Subcutaneous adipose tissue (tissue), 4 donors: Measurements from ENCODE around the gene ATP6V0D1. TPM values are rescaled to one million over a fixed set of nuclear protein-coding genes. Genes with fewer than 3 reads are reported as not detected.

Experiments
- total RNA-seq, 4 donors: library from RNA; depleted of rRNA; stranded (reverse); fragments of >200 nt; gene quantifications; one replicate each; pipeline ENCODE4 v1.1.0, GENCODE V29; 2016
- TF ChIP-seq, protein P1 (sequence below): fragments of 450-650 bp; IDR thresholded peaks from one replicate; pipeline ENCODE4 v1.5.1; 2016; ENCODE audit warnings: low read depth, mild to moderate bottlenecking, control low read depth, antibody characterized with exemption, moderate library complexity

Gene ATP6V0D1
- total RNA-seq, 4 donors from 2014 or later: 66.4 to 169 (median 82.9) TPM

DNA sequence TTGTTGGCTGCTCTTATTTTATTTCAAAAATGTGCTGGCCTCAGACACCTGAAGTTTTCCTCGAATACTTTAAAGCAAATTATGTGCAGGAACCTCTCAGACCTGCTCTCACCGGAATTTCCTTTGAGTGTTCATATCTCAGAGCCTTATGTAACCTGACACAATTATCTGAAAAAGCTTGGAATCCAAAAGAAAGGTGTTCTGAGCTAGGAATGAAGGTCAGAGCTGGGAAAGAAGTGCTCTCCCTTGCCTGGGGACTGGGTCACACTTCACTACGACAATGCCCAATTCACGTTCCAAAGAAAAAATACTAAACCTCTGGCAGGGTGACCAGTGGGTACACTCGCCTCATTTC, 56.7 kb downstream of the ATP6V0D1 start:
- TF ChIP-seq, protein P1, sequence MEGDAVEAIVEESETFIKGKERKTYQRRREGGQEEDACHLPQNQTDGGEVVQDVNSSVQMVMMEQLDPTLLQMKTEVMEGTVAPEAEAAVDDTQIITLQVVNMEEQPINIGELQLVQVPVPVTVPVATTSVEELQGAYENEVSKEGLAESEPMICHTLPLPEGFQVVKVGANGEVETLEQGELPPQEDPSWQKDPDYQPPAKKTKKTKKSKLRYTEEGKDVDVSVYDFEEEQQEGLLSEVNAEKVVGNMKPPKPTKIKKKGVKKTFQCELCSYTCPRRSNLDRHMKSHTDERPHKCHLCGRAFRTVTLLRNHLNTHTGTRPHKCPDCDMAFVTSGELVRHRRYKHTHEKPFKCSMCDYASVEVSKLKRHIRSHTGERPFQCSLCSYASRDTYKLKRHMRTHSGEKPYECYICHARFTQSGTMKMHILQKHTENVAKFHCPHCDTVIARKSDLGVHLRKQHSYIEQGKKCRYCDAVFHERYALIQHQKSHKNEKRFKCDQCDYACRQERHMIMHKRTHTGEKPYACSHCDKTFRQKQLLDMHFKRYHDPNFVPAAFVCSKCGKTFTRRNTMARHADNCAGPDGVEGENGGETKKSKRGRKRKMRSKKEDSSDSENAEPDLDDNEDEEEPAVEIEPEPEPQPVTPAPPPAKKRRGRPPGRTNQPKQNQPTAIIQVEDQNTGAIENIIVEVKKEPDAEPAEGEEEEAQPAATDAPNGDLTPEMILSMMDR: no peak

DNA sequence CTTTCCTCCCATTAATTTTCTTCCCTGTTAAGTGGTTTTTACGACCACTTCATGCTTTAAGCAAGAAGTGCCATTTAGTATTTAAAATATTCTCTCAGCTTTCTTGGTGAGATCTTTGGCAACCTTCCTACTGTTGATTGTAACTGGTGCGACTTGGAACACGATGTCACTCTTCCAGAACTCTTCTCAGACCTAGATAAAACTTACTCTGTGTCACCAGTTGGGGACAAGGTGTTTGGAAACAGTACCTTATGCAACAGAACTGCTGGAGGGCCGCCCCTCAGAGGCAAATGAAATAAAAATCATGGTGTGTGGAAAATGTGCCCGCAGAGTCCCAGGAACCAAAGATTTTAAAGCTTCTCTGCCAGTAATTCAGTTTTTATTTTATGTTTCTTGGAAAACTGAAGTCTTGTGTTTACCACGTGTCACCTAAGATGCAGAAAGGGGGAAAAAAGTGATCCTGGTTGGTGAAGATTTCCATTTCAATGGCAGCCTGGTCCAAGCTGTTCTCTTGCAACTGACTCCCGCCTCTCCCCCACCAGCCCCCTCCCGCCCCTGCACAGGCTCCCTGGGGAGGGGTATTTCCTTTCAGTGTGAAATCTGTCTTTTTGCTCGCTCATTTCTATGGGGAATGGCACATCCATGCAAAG, 57.2 kb downstream of the ATP6V0D1 start:
- TF ChIP-seq, protein P1: no peak

DNA sequence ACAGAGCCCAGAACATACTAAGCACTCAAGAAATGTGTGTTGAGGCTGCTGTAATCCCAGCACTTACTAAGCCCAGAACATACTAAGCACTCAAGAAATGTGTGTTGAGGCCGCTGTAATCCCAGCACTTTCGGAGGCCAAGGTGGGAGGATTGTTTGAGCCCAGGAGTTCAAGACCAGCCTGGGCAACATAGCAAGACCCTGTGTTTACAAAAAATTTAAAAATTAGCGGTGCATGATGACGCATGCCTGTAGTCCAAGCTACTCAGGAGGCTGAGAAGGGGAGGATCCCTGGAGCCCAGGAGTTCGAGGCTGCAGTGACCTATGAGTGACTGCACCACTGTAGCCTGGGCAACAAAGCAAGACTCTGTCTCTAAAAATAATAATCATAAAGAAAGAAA, 57.9 kb downstream of the ATP6V0D1 start:
- TF ChIP-seq, protein P1: no peak

DNA sequence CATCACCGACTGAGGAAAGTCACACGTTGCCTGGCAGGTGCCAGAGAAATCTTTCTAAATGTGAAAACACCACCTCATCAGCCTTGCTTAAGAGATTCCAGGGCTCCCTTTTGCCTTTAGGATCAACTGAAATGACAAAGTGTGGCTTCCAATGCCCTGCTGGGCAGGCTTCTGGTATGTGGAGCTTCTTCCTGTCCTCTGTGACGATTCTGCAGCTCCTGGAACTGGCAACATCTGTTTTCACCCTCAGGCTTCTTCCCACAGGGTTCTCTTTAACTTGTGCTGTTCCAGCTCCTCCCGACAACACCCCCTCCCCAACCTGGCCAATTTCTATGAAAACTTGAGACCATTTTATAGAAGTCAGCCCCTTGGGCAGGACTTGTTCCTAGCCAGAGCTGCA, 59.9 kb downstream of the ATP6V0D1 start:
- TF ChIP-seq, protein P1: no peak

DNA sequence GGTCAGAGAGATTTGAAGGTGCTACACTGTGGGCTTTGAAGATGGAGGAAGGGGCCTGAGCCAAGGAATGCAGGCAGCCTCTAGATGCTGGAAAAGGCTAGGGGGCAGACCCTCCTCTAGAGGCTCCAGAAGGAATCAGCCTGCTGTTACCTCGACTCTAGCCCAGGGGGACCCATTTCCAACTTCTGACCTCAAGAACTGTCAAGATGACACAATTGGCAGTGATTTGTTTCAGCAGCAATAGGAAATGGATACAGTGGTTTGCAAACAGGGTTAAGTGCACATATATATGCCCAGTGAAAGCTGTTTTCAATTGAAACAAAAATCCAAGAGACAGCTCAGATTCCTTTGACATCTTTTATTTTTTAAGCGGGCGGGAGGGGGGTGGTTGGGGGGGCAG, 61.0 kb downstream of the ATP6V0D1 start:
- TF ChIP-seq, protein P1: no peak

DNA sequence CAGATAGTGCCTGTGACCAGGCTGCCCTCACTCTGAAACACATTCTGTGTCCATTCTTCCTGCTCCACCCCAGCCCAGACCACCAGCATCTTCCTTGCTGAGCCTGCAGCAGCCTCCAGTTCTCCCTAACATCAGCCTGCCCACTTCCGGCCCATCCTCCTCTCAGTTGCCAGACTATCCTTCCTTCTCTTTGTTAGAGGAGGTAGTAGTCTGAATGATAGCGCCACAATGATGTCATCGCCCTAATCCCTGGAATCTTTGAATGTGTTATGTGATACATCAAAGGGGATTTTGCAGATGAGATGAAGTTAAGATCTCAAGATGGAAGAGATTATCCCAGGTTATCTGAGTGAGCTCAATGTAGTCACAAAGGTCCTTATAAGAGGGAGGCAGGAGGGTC, 61.5 kb downstream of the ATP6V0D1 start:
- TF ChIP-seq, protein P1: no peak

DNA sequence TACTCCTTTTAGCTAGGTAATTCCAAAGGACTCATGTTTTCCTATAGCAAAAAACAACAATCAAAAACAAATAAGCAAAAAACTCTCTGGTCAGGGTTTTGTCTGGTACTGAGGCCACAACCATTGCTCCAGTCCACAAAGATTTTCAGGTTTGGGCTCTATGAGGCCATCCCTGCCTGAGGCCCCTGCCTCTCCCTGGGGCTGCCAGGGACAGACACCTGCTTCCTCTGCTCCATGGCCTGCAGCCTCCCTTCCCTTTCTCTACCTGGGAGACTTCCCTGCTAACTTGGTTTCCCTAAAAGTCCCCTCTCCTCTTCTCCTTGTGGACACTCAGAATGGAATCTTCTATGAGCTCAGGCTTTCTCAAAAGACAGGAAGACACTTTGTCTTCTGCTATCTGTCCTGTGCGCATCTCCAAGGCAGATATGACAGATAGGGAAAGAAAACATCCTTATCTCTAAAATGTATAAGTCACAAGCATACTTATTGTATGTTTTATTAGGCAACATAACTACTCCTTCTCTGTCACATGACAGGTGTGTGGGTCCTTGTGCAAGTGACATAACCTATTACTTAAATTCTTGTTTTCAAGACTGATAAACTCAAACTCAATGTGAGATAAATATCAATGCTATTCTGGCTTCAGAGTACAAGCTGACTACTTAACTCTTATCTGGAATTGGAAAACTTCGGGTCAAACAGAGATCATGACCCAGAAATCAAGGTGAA, 63.5 kb downstream of the ATP6V0D1 start:
- TF ChIP-seq, protein P1: no peak
